Sigmoid colon (tissue), 7 donors: ENCODE measurements around the gene DNAJB14. TPM values are rescaled to one million over a fixed set of nuclear protein-coding genes. Genes with fewer than 3 reads are reported as not detected.

Source experiments
- DNase-seq: peaks from one replicate; pipeline ENCODE4 v3.0.0-alpha.2; 2019
- H3K27ac ChIP-seq, 4 donors: fragments of 200-600 bp; sonication (generic); one replicate each; pipeline ENCODE4 v1.5.1; 2016 to 2019; ENCODE audit warnings: mild to moderate bottlenecking in 1 of 4
- H3K27me3 ChIP-seq, 3 donors: fragments of 200-600 bp; sonication (generic); one replicate each; pipeline ENCODE4 v1.5.1; 2019; ENCODE audit warnings: mild to moderate bottlenecking in 1 of 3
- H3K36me3 ChIP-seq, 4 donors: fragments of 200-600 bp; sonication (generic); one replicate each; pipeline ENCODE4 v1.5.1; 2016 to 2019
- H3K4me1 ChIP-seq, 4 donors: fragments of 200-600 bp; sonication (generic); one replicate each; pipeline ENCODE4 v1.5.1; 2017 to 2019
- H3K4me3 ChIP-seq, 4 donors: fragments of 200-600 bp; sonication (generic); one replicate each; pipeline ENCODE4 v1.5.1; 2017 to 2019; ENCODE audit warnings: mild to moderate bottlenecking in 2 of 4, moderate library complexity in 1 of 4
- H3K9me3 ChIP-seq, 4 donors: fragments of 200-600 bp in 3 of 4; sonication (generic) in 3 of 4; one replicate each; pipeline versions ENCODE4 v1.5.1 to v1.6.1; 2013 to 2019
- EP300 ChIP-seq, 4 donors: sonication (generic); formaldehyde crosslinking; IDR thresholded peaks; one replicate each; pipeline ENCODE4 v1.6.1; 2017; ENCODE audit warnings: antibody characterized with exemption in 4 of 4
- POLR2A ChIP-seq, 2 donors: fragments of 450-650 bp; IDR thresholded peaks; one replicate each; pipeline ENCODE4 v1.6.1; 2016; ENCODE audit warnings: antibody characterized with exemption in 2 of 2, mild to moderate bottlenecking in 2 of 2, moderate library complexity in 2 of 2
- POLR2AphosphoS5 ChIP-seq, 4 donors: sonication (generic); formaldehyde crosslinking; IDR thresholded peaks; one replicate each; pipeline ENCODE4 v1.6.1; 2017; ENCODE audit warnings: antibody characterized with exemption in 4 of 4
- WGBS, 2 donors: extraction: QIAGEN DNeasy Blood & Tissue Kit; methylation state at CpG; one replicate each; pipeline ENCODE4 v1.1.7; 2013; 5-methylcytosine and 5-hydroxymethylcytosine counted together
- intact Hi-C: fragments of 100-400 bp; cut with DNase I; formaldehyde crosslinking; loops from one replicate; pipeline ENCODE4 v1.15.1; 2023
- polyA plus RNA-seq, 3 donors: library from polyadenylated mRNA; stranded (reverse); fragments of 200-250 nt; gene quantifications; one replicate each; pipeline ENCODE4 v1.2.3, GENCODE V29; 2013
- total RNA-seq, 4 donors: library from RNA; depleted of rRNA; stranded (reverse); fragments of >200 nt; gene quantifications; one replicate each; pipeline ENCODE4 v1.1.0, GENCODE V29; 2016
- TF ChIP-seq, protein P1 (sequence below), 4 experiments: fragments of 450-650 bp in 3 of 4; fragments of 200-600 bp in 1 of 4; IDR thresholded peaks; one replicate each; pipeline ENCODE4 v1.5.1; 2016 to 2019; ENCODE audit warnings: antibody characterized with exemption in 4 of 4, mild to moderate bottlenecking in 3 of 4, moderate library complexity in 2 of 4
- donor health status: healthy with polysubstance abuse.
- donor health status: Bipolar disorder and iron deficiency.
- donor health status: healthy.

Gene DNAJB14
- total RNA-seq = 10 to 100 TPM; 31.4 to 53.9 (median 41.0) TPM
- polyA plus RNA-seq = 10 to 100 TPM in 2 of 3 donors, 1 to 10 TPM in 1; 9.0 to 19.1 (median 10.2) TPM

DNA sequence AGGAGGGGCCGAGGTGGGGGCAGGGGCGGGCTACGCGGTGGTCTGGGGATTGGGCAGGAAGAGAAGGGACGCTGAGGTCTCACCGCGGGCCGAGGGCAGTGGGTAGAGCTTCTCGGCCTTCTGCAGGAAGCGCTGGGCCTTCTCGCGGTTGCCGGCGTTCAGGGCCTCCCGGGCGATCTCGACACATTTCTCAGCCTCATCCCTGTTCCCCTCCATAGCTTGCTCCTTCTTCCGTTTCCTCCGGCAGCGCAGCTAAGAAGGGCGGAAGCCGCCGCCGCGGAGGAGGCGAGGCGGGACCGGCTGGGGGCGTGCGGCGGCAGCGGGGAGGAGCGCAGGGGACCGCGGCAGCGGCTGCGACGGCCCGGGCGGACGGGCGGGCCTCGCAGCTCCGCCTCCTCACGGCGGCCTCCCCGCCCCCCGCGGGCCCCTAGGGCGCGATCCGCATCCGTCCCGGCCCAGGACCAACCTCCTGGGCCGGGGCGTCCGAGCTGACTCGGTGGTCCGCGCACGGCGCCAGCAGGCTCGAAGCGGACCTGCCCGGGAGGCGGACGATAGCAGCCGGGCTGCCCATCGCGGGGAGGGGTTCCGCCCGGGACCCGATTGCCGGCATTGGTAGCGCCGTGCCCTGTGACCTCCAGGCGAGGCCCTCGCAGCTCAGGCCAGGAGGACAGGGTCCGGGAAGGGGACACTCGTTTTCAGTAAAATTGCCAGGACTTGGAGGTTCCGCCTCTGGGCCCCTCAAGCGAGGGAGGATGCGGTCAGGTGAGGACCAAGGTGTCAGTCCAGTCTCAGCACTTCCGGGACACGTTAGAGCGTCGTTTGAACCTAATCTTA, at the start of gene DNAJB14:
TSS of gene DNAJB14 (minus strand) at position 263 of the 834 bp plus-strand sequence. CDS start at position 216, 47 bp downstream.
- TF ChIP-seq POLR2AphosphoS5 (IDR thresholded peaks at IDR 0.05) (peak in 3 of 4 donors; percentile 19 to 79 (median 69)), EP300 (IDR thresholded peaks at IDR 0.05) (no peak), POLR2A (IDR thresholded peaks at IDR 0.05) (peak in 1 of 2 donors; percentile 26)
- TF ChIP-seq, protein P1, sequence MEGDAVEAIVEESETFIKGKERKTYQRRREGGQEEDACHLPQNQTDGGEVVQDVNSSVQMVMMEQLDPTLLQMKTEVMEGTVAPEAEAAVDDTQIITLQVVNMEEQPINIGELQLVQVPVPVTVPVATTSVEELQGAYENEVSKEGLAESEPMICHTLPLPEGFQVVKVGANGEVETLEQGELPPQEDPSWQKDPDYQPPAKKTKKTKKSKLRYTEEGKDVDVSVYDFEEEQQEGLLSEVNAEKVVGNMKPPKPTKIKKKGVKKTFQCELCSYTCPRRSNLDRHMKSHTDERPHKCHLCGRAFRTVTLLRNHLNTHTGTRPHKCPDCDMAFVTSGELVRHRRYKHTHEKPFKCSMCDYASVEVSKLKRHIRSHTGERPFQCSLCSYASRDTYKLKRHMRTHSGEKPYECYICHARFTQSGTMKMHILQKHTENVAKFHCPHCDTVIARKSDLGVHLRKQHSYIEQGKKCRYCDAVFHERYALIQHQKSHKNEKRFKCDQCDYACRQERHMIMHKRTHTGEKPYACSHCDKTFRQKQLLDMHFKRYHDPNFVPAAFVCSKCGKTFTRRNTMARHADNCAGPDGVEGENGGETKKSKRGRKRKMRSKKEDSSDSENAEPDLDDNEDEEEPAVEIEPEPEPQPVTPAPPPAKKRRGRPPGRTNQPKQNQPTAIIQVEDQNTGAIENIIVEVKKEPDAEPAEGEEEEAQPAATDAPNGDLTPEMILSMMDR (IDR thresholded peaks at IDR 0.05) = no peak
- Histone ChIP-seq H3K4me1 (peaks cover 0 to 69% (median 52%) of the 10 kb centered on the region in 4 donors), H3K36me3 (no peaks in the 10 kb centered on the region), H3K4me3 (peak within 1 kb of the TSS; percentile 85 to 94 (median 91)), H3K27ac (peak within 1 kb of the TSS; percentile 92 to 99 (median 96)), H3K27me3 (no peaks in the 10 kb centered on the region), H3K9me3 (no peaks in the 10 kb centered on the region)
- WGBS, 2 donors = 1% methylated on average over 87 of the region's 87 CpGs
- peak; percentile 87 for DNase-seq
- intact Hi-C loops = loop anchor here (2.0 to 10.0 kb wide), 3 partner anchors 52 to 858 kb away; partner anchors contain the start of genes ADH5 and LAMTOR3

DNA sequence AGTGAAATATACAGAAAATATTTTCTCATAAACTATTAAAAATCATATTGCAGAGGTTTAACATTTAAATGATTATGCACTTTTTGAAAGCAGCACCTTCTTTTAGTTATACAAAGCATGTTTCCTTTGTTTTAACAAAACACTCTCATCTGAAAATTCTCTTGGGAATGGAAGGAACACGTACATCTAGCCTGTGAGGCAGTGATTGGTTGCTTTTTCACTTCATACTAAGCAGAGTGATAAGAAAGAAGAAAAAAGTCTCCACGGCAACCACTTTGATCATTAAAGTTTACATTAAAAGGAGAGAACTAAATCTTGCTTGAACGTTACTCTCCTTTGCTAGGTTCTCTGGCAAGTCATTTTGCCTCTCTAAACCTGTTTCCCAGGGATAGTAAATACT, 45.3 kb upstream of the DNAJB14 start:
- Histone ChIP-seq H3K4me3 (no peak overlapping the region), H3K9me3 (no peaks in the 10 kb centered on the region), H3K36me3 (no peaks in the 10 kb centered on the region), H3K27ac (no peak overlapping the region), H3K4me1 (no peaks in the 10 kb centered on the region), H3K27me3 (no peaks in the 10 kb centered on the region)
- TF ChIP-seq, protein P1 (IDR thresholded peaks at IDR 0.05) = no peak
- TF ChIP-seq POLR2AphosphoS5 (IDR thresholded peaks at IDR 0.05) (no peak), POLR2A (IDR thresholded peaks at IDR 0.05) (no peak), EP300 (IDR thresholded peaks at IDR 0.05) (no peak)
- intact Hi-C loops = no loop called here
- no peak for DNase-seq
- WGBS, 2 donors = 55 to 57% methylated on average over 3 of the region's 3 CpGs

- Histone ChIP-seq H3K4me3 (no peak overlapping the region), H3K27me3 (no peaks in the 10 kb centered on the region), H3K4me1 (no peaks in the 10 kb centered on the region), H3K9me3 (no peaks in the 10 kb centered on the region), H3K27ac (no peak overlapping the region), H3K36me3 (no peaks in the 10 kb centered on the region)
- TF ChIP-seq, protein P1 (IDR thresholded peaks at IDR 0.05) = no peak
- TF ChIP-seq POLR2A (IDR thresholded peaks at IDR 0.05) (no peak), EP300 (IDR thresholded peaks at IDR 0.05) (no peak), POLR2AphosphoS5 (IDR thresholded peaks at IDR 0.05) (no peak)
- DNase-seq = no peak
- intact Hi-C loops = no loop called here
Measured at GRCh38 chr4:99987681-99988080, 41.3 kb upstream of the DNAJB14 start.

- H3K36me3 ChIP-seq = no peaks in the 10 kb centered on the region
- intact Hi-C loops = no loop called here
- 80 to 90% methylated on average over 4 of the region's 4 CpGs for WGBS, 2 donors
- no peak overlapping the region for H3K27ac ChIP-seq
- no peaks in the 10 kb centered on the region for H3K9me3 ChIP-seq
- no peaks in the 10 kb centered on the region for H3K27me3 ChIP-seq
- no peak for DNase-seq
- H3K4me3 ChIP-seq = no peak overlapping the region
- H3K4me1 ChIP-seq = no peaks in the 10 kb centered on the region
- TF ChIP-seq, protein P1 (IDR thresholded peaks at IDR 0.05) = no peak
- no peak for TF ChIP-seq POLR2AphosphoS5 (IDR thresholded peaks at IDR 0.05)
- no peak for TF ChIP-seq EP300 (IDR thresholded peaks at IDR 0.05)
- no peak for TF ChIP-seq POLR2A (IDR thresholded peaks at IDR 0.05)
Measured at GRCh38 chr4:99986792-99987191, 40.4 kb upstream of the DNAJB14 start.
